ENCODE measurements around the gene CCSER1.
"Not testable (repeated sequence)": the region's sequence is repeated elsewhere in the genome, so short reads cannot be mapped to it uniquely, and the experiment has no call there.

The CCSER1 gene

GRCh38 chr4:90476019-90476418, 348.8 kb downstream of the CCSER1 start:
- DNase-seq (ENCODE audit: low read depth), result no peak
- TF ChIP-seq CTCF (conservative IDR thresholded peaks at IDR 0.05; ENCODE audit: low read depth, low read length), result no peak
- no peak overlapping the region for H3K4me3 ChIP-seq (ENCODE audit: low read length)

- TF ChIP-seq CTCF (conservative IDR thresholded peaks at IDR 0.05; ENCODE audit: low read depth, low read length), result no peak
- no peak overlapping the region for H3K4me3 ChIP-seq (ENCODE audit: low read length)
- DNase-seq (ENCODE audit: low read depth), result no peak
Measured at GRCh38 chr4:90476586-90476985, 349.4 kb downstream of the CCSER1 start.

GRCh38 chr4:90484894-90485293, 357.7 kb downstream of the CCSER1 start:
- not testable (repeated sequence) for DNase-seq (ENCODE audit: low read depth); H3K4me3 ChIP-seq (ENCODE audit: low read length)

- TF ChIP-seq CTCF (conservative IDR thresholded peaks at IDR 0.05; ENCODE audit: low read depth, low read length), result no peak
- no peak for DNase-seq (ENCODE audit: low read depth)
- H3K4me3 ChIP-seq (ENCODE audit: low read length), result no peak overlapping the region
Measured at GRCh38 chr4:90486346-90486745, 359.2 kb downstream of the CCSER1 start.

- no peak for DNase-seq (ENCODE audit: low read depth)
- TF ChIP-seq CTCF (conservative IDR thresholded peaks at IDR 0.05; ENCODE audit: low read depth, low read length), result no peak
- no peak overlapping the region for H3K4me3 ChIP-seq (ENCODE audit: low read length)
Measured at GRCh38 chr4:90495211-90495610, 368.0 kb downstream of the CCSER1 start.

- no peak overlapping the region for H3K4me3 ChIP-seq (ENCODE audit: low read length)
- no peak for TF ChIP-seq CTCF (conservative IDR thresholded peaks at IDR 0.05; ENCODE audit: low read depth, low read length)
- no peak for DNase-seq (ENCODE audit: low read depth)
Measured at GRCh38 chr4:90495936-90496335, 368.7 kb downstream of the CCSER1 start.

GRCh38 chr4:90498175-90498574, 371.0 kb downstream of the CCSER1 start:
- DNase-seq (ENCODE audit: low read depth), result no peak
- TF ChIP-seq CTCF (conservative IDR thresholded peaks at IDR 0.05; ENCODE audit: low read depth, low read length), result no peak
- no peak overlapping the region for H3K4me3 ChIP-seq (ENCODE audit: low read length)

GRCh38 chr4:90503677-90504076, 376.5 kb downstream of the CCSER1 start:
- no peak for DNase-seq (ENCODE audit: low read depth)
- no peak for TF ChIP-seq CTCF (conservative IDR thresholded peaks at IDR 0.05; ENCODE audit: low read depth, low read length)

More at GRCh38 chr4:90503677-90504076, 376.5 kb downstream of the CCSER1 start:
- H3K4me3 ChIP-seq (ENCODE audit: low read length), result no peak overlapping the region
